Fibroblast of the aortic adventitia (primary cell): ENCODE measurements around the gene CAT. TPM values are rescaled to one million over a fixed set of nuclear protein-coding genes. Genes with fewer than 3 reads are reported as not detected.

ENCODE experiments used
- DNase-seq: peaks from one replicate; pipeline ENCODE4 v3.0.0-alpha.2; 2010; ENCODE audit warnings: low read depth
- H3K4me3 ChIP-seq: 2 replicates; pipeline ENCODE4 v1.5.1; 2011; ENCODE audit warnings: low read depth, mild to moderate bottlenecking, control low read depth, low read length, moderate library complexity
- total RNA-seq: library from RNA; depleted of rRNA; stranded (reverse); fragments of >200 nt; gene quantifications from 2 replicates; pipeline ENCODE4 v1.2.3, GENCODE V29; 2012; ENCODE audit warnings: low replicate concordance
- TF ChIP-seq, protein P1 (sequence below): IDR thresholded peaks from 2 replicates; pipeline ENCODE4 v1.5.1; 2011; ENCODE audit warnings: mild to moderate bottlenecking, low read length, control low read depth, inconsistent platforms; ENCODE audit not compliant: insufficient read depth

CAT gene
- total RNA-seq, 1 donor, result 63.4 TPM

DNA sequence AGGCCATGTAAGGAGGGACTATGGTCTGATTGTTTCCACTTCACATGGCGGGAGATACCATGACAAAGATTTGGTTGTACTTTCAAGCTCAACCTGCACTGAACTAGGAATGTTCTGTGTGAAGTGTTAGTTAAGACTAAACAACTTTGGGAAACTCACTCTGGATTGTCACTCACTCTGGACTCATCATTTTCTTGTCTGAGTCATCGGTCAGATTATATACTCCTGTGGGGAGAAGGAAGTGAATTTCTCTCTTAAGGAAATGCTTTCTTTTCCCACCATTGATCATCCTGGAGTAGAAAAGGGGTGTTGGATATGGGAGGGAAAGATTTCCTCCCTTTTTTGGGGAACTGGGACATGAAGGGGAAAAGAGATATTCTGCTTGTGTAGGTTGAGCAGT lies 26.9 kb upstream of the CAT start:
- no peak overlapping the region for H3K4me3 ChIP-seq
- TF ChIP-seq, protein P1, sequence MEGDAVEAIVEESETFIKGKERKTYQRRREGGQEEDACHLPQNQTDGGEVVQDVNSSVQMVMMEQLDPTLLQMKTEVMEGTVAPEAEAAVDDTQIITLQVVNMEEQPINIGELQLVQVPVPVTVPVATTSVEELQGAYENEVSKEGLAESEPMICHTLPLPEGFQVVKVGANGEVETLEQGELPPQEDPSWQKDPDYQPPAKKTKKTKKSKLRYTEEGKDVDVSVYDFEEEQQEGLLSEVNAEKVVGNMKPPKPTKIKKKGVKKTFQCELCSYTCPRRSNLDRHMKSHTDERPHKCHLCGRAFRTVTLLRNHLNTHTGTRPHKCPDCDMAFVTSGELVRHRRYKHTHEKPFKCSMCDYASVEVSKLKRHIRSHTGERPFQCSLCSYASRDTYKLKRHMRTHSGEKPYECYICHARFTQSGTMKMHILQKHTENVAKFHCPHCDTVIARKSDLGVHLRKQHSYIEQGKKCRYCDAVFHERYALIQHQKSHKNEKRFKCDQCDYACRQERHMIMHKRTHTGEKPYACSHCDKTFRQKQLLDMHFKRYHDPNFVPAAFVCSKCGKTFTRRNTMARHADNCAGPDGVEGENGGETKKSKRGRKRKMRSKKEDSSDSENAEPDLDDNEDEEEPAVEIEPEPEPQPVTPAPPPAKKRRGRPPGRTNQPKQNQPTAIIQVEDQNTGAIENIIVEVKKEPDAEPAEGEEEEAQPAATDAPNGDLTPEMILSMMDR, result no peak
- DNase-seq, result no peak

DNA sequence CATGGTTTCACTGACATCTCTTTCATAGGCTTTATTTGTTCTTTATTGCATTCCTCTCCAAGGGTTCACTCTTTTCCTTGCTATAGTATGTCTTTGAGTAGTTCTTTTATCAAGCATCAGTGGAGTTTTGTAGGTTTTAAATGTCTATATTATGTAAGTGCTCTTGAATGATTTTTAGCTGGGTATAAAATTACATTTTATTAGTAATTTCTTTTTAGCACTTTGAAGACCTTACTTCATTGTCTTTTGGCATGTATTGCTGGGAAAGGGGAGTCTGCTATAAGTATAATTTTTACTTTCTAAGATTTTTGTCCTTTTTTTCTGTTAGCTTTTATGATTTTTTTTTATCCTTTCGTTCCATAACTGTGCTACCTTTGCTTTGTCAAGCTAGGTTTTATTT lies 25.5 kb upstream of the CAT start:
- no peak for DNase-seq
- TF ChIP-seq, protein P1, result no peak
- H3K4me3 ChIP-seq, result no peak overlapping the region

DNA sequence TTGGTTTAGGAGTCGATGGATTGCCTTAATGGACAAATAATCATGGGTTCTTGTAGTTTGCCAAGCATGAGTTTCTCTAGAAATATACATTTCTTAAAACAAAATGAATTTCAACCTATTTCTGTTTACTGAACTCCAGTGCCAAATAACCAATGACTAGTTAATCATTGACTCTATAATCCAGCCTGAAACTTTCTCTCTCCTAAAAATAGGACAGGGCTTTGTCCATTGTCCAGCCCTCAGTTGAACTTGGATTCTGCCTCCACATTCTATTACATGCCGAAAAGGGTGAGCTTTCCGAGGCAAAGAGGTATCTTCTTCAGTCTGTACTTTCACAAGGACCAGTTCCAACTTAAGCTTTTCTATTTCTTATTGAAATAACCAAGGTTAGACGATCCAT lies 23.2 kb upstream of the CAT start:
- no peak for DNase-seq
- TF ChIP-seq, protein P1, result no peak

DNA sequence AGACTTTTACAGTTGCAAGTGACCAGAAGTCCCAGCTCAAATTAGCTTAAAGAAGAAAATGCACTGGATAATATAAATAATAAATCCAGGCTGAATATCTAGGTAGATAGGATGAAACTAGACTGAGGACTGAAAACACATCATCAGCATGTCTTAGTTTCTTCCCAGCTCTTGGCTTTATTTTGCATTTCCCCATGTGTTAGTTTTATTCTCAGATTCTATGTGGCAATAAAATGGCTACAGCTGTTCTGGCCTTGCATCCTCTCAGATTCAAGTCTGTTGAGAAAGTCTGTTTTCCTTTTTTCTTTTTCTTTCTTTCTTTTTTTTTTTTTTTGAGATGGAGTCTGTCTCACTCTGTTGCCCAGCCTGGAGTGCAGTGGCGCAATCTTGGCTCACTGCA lies 22.6 kb upstream of the CAT start:
- H3K4me3 ChIP-seq, result no peak overlapping the region
- DNase-seq, result no peak

More for the DNA sequence above, 23.2 kb upstream of the CAT start:
- H3K4me3 ChIP-seq, result no peak overlapping the region

DNA sequence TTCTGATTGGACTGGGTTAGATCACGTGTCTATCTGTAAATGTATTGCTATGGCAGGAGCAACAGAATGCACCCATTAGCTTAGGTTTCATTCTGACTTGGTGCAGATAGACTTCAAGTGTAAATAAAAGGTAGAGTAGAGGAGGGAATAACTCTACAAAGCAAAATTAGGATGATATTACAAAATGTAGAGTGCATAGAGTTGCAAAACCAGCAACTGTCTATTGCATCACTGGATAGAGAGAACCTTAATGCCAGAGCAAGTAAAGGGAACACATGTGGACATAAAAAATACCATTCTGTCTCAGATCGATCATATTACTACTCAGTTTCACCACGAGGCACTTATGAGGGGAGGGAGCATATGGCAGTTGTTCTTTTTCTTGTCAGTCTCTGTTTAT lies 22.0 kb upstream of the CAT start:
- H3K4me3 ChIP-seq, result no peak overlapping the region
- peak; percentile 23 for DNase-seq
- TF ChIP-seq, protein P1, result no peak

More for the DNA sequence above, 22.6 kb upstream of the CAT start:
- TF ChIP-seq, protein P1, result no peak

DNA sequence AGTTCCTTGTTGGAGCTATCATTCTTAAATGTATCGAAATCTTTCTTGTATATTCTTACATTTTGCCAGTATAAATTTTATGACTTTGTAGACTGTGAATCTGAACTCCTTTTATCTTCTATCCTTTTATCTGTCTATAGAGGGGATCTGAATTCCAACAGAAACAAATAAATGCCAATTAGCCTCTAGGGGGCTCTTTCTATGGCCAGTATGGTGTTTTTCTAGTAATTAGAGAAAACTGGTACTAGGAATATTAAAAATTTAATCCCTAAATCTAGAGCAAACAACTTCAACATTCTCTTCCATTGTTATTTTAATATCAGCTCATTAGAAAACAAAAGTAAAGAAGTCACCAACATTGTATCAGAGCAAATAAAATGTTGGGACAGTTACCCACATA lies 21.5 kb upstream of the CAT start:
- DNase-seq, result no peak
- no peak overlapping the region for H3K4me3 ChIP-seq
- TF ChIP-seq, protein P1, result no peak

DNA sequence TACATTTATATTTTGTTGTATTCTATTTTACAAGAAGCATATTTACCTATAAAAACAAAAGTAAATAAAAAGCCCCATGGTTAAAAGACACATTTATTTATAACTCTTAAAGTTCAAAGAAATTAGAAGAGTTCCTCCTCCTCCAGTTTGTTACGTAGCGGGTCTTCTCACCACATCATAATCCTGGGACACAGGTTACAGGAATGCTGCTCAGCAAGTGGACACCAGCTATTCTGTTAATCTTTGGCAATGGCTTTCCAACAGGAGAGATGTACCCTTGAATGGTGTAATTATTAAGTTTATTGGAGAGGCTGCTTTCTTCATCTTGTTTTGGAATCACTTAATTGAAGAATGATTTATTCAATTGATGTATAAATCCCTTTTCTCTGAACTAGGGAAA lies 19.6 kb upstream of the CAT start:
- H3K4me3 ChIP-seq, result no peak overlapping the region
- TF ChIP-seq, protein P1, result no peak
- DNase-seq, result no peak
